Bone marrow (tissue), 2 donors: Measurements from ENCODE around the gene SPATA18.
"Not testable (repeated sequence)": the region's sequence is repeated elsewhere in the genome, so short reads cannot be mapped to it uniquely, and the experiment has no call there.

Source experiments
- DNase-seq, 2 donors: peaks; one replicate each; lab custom pipeline; 2025; lab: John Stamatoyannopoulos, UW

Gene SPATA18

GRCh38 chr4:52106191-52106590 lies 55.1 kb downstream of the SPATA18 start:
- no peak for DNase-seq

GRCh38 chr4:52106660-52107059 lies 55.6 kb downstream of the SPATA18 start:
- DNase-seq = no peak

GRCh38 chr4:52107336-52107735 lies 56.2 kb downstream of the SPATA18 start:
- no peak for DNase-seq

GRCh38 chr4:52107745-52108144 lies 56.6 kb downstream of the SPATA18 start:
- no peak for DNase-seq

GRCh38 chr4:52110171-52110570 lies 59.1 kb downstream of the SPATA18 start:
- DNase-seq = no peak

GRCh38 chr4:52111995-52112394 lies 60.9 kb downstream of the SPATA18 start:
- no peak for DNase-seq

- DNase-seq = no peak
Measured at GRCh38 chr4:52112411-52112810, 61.3 kb downstream of the SPATA18 start.

- no peak for DNase-seq
Measured at GRCh38 chr4:52116641-52117040, 65.5 kb downstream of the SPATA18 start.

GRCh38 chr4:52126226-52126625 lies 75.1 kb downstream of the SPATA18 start:
- DNase-seq = no peak

- no peak for DNase-seq
Measured at GRCh38 chr4:52126966-52127365, 75.9 kb downstream of the SPATA18 start.

- DNase-seq = no peak
Measured at GRCh38 chr4:52135171-52135570, 84.1 kb downstream of the SPATA18 start.

GRCh38 chr4:52137152-52137551 lies 86.0 kb downstream of the SPATA18 start:
- not testable (repeated sequence) for DNase-seq

GRCh38 chr4:52142816-52143215 lies 91.7 kb downstream of the SPATA18 start:
- DNase-seq = no peak

GRCh38 chr4:52143815-52144214 lies 92.7 kb downstream of the SPATA18 start:
- DNase-seq = no peak

- no peak for DNase-seq
Measured at GRCh38 chr4:52144372-52144771, 93.3 kb downstream of the SPATA18 start.
